Measurements from ENCODE around the gene FMNL2. TPM values are rescaled to one million over a fixed set of nuclear protein-coding genes. Genes with fewer than 3 reads are reported as not detected.

Gene FMNL2
- total RNA-seq, 4 donors from 2014 or later, result 34.6 to 62.1 (median 51.3) TPM

DNA sequence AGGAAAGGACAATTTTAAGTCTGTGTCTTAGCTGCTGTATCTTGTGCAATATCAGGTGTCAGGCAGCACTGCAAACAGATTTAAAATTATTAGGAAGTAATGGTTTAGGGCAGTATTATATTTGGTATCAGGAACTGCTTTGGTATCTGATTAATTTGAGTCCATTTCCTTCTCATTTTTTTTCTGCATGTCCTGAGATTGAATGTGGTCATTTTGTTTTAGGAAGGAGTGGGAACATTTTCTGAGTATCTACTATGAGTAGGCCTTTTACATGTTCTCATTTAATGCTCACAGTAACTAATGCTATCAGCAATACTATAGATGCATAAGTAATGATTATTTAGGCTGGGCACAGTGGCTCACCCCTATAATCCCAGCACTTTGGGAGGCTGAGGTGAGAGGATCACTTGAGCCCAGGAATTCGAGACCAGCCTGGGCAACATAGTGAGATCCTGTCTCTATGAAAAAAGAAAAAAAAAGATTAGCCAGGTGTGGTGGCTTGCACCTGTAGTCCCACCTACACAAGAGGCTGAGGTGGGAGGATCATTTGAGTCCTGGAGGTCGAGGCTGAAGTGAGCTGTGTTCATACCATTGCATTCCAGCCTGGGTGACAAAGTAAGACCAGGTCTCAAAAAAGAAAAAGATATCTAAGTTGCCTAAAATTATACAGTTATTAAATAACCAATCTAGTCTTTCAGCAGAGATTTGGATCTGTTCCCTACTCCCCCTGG lies 4.7 kb downstream of the FMNL2 start:
- no peak for ATAC-seq (ENCODE audit: low FRiP score)
- TF ChIP-seq, protein P1, sequence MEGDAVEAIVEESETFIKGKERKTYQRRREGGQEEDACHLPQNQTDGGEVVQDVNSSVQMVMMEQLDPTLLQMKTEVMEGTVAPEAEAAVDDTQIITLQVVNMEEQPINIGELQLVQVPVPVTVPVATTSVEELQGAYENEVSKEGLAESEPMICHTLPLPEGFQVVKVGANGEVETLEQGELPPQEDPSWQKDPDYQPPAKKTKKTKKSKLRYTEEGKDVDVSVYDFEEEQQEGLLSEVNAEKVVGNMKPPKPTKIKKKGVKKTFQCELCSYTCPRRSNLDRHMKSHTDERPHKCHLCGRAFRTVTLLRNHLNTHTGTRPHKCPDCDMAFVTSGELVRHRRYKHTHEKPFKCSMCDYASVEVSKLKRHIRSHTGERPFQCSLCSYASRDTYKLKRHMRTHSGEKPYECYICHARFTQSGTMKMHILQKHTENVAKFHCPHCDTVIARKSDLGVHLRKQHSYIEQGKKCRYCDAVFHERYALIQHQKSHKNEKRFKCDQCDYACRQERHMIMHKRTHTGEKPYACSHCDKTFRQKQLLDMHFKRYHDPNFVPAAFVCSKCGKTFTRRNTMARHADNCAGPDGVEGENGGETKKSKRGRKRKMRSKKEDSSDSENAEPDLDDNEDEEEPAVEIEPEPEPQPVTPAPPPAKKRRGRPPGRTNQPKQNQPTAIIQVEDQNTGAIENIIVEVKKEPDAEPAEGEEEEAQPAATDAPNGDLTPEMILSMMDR (IDR thresholded peaks at IDR 0.05), result no peak
- DNase-seq (ENCODE audit: low spot score), result no peak

DNA sequence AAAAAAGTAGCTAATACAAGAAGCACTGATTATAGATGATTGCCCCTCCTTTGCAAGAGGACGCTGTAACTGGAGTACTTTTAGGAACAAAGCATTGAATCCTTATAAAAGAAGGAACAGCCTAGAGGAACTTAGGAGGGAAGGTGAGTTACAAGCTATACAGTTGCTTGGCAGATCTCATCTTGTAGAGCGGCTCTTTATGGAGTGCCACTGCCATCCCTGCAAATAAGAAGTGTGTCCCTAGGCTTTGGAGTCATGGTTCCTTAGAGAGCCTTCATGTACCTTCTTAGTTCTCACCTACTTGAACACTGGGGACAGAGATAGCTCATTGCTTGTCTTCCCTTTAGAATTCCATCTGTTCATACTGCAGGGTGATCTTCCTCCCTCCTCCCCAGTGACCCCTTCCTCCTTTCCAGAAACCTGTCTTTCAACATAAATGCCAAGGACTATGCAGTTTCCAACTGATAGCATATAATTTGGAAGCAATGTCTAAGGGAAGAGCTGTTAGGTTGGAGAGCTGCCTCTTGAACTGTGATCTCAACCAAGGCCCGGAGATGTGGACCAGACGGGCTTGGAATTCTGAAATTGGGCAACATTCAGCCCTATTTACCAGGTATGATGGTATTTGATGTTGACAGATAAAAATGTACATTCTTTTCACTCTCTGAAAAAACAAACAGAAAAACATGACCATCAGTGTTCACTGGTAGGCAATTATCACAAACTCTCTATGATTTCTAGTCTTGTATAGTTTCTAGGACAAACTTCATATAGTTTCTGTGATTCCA lies 7.5 kb downstream of the FMNL2 start:
- no peak for ATAC-seq (ENCODE audit: low FRiP score)
- TF ChIP-seq, protein P1 (IDR thresholded peaks at IDR 0.05), result no peak
- no peak for DNase-seq (ENCODE audit: low spot score)

DNA sequence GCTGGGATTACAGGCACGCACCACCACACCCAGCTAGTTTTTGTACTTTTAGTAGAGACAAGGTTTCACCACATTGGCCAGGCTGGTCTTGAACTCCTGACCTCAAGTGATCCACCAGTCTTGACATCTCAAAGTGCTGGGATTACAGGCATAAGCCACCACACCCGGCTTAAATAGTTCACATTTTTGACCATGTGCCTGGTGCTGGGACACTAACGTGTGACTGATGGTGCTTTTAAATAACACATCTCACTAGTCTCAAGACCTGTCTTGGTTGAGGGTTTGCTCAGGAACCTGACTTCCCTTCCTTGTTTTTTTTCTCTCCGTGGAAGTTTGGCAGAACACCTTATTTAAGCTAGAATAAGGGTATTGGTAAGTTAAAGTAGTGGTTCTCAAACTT lies 8.5 kb downstream of the FMNL2 start:
- DNase-seq (ENCODE audit: low spot score) (no peak), ATAC-seq (ENCODE audit: low FRiP score) (no peak)
- TF ChIP-seq, protein P1 (IDR thresholded peaks at IDR 0.05), result no peak

DNA sequence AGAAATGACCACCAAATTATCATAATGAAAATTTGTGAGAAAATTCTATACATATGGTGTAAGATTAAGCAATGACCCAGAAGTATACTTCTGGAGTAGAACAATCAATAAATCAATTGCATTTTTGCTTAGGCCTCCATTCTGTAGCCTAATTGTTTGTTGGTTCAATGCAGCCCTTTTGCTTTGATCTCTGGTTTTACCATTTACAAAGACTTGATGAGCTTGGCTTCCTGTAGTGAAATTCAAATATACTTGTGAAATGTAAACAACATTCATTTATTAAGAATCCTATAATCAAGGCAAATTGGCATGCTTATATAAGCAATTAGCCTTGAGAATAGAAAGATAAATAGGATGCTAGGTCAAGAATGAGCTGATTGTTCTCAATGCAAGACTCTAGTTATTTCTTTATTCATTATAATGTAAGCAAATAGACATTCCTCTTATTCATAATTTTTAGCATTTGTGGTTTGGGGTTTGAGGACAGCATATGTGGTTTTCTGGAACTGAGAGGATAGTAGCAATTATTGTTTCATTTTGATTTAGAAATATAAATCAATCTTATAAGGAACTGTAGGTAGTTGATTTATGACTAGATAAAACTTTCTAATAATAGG lies 9.7 kb downstream of the FMNL2 start:
- TF ChIP-seq, protein P1 (IDR thresholded peaks at IDR 0.05), result no peak
- no peak for DNase-seq (ENCODE audit: low spot score)
- ATAC-seq (ENCODE audit: low FRiP score), result no peak

DNA sequence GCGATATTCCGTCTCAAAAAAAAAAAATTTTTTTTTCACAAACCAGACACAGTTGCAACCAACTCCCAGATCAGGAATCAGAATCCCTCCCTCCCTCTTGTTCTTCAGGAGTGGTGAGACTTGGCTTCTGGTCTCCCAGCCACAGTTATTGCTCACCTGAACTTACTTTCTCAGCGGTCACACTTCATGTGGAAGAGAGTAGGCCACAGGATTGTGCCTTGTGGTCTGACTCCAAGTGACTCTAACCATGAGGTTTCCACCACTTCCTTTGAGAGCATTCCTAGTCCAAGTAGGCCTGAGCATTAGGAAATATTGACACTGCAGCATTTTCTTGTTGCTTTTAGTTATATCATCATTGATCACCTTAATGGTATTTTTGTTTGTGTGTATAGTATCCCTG lies 12.1 kb downstream of the FMNL2 start:
- ATAC-seq (ENCODE audit: low FRiP score), result no peak
- TF ChIP-seq, protein P1 (IDR thresholded peaks at IDR 0.05), result no peak
- no peak for DNase-seq (ENCODE audit: low spot score)

DNA sequence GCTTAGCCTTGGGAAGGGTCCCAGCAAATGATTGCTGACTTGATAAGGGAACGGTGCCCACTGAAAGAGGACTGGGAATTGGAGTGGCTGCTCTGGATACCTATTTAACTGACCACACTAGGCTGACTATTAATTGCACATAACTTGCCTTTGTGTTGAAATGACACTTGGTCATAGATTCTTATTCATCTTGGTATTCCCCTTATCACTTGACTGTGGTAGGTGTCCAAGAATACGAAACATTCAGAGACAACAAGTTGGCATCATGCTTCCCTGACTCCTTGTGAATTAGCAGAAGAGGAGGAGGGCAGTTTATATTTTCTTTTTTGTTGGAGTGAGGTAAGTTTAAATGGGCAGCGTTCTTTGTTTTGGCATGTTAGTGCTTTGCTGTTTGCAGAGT lies 13.4 kb downstream of the FMNL2 start:
- TF ChIP-seq, protein P1 (IDR thresholded peaks at IDR 0.05), result no peak
- no peak for DNase-seq (ENCODE audit: low spot score)
- peak; percentile 48 for ATAC-seq (ENCODE audit: low FRiP score)

All from omental fat pad (tissue), 4 donors.